K562 (cell line): ENCODE results near the gene DNAJC2. TPM values are rescaled to one million over a fixed set of nuclear protein-coding genes. Genes with fewer than 3 reads are reported as not detected.

ENCODE experiments used
- BRD9 ChIP-seq: fragments of 450-650 bp; IDR thresholded peaks from 2 replicates; pipeline ENCODE4 v1.6.1; 2018; ENCODE audit warnings: low read depth; ENCODE audit not compliant: partially characterized antibody
- DACH1 ChIP-seq: fragments of 450-650 bp; IDR thresholded peaks from 2 replicates; pipeline ENCODE4 v1.6.1; 2018; ENCODE audit not compliant: partially characterized antibody
- EHMT2 ChIP-seq: fragments of 450-650 bp; IDR thresholded peaks from 2 replicates; pipeline ENCODE4 v1.6.1; 2018; ENCODE audit warnings: antibody characterized with exemption
- HEY1 ChIP-seq: fragments of 250-450 bp; sonication (Bioruptor Pico); IDR thresholded peaks from 2 replicates; pipeline ENCODE4 v1.5.0; 2020; ENCODE audit warnings: mild to moderate bottlenecking, moderate library complexity, borderline replicate concordance
- MYBL2 ChIP-seq, 2 experiments: fragments of 450-650 bp in 1 of 2; sonication (generic) in 1 of 2; formaldehyde crosslinking in 1 of 2; IDR thresholded peaks; 2 replicates each; pipeline versions ENCODE4 v1.6.1 to v1.8.1; 2017 to 2022; ENCODE audit warnings: borderline replicate concordance in 1 of 2, inconsistent platforms in 1 of 2, low read depth in 1 of 2, mild to moderate bottlenecking in 1 of 2, missing genetic modification reagents in 1 of 2, moderate library complexity in 1 of 2
- NR2C1 ChIP-seq, 2 experiments: fragments of 450-650 bp; IDR thresholded peaks; 2 replicates each; pipeline ENCODE4 v1.6.1; 2017; ENCODE audit warnings: mild to moderate bottlenecking in 2 of 2, antibody characterized with exemption in 1 of 2, inconsistent platforms in 1 of 2, missing compliant biosample characterization in 1 of 2, missing genetic modification characterization in 1 of 2
- RNF2 ChIP-seq: sonication (generic); IDR thresholded peaks from 2 replicates; pipeline ENCODE4 v1.6.1; 2016
- STAG1 ChIP-seq: sonication (generic); formaldehyde crosslinking; IDR thresholded peaks from 2 replicates; pipeline ENCODE4 v1.5.0; 2020; ENCODE audit warnings: missing genetic modification reagents, borderline replicate concordance
- TCF7L2 ChIP-seq: fragments of 150-350 bp; IDR thresholded peaks from 2 replicates; pipeline ENCODE4 v1.6.1; 2016; ENCODE audit warnings: low read depth, mild to moderate bottlenecking, low read length, moderate library complexity
- ZC3H11A ChIP-seq: IDR thresholded peaks from 2 replicates; pipeline ENCODE4 v1.6.1; 2012; ENCODE audit warnings: low read depth, low read length, improper control_type of control experiment
- ZNF121 ChIP-seq: sonication (generic); formaldehyde crosslinking; conservative IDR thresholded peaks from 2 replicates; pipeline ENCODE4 v1.8.0; 2022; ENCODE audit warnings: missing genetic modification reagents
- ZNF165 ChIP-seq: fragments of 250-450 bp; sonication (Bioruptor Pico); IDR thresholded peaks from 2 replicates; pipeline ENCODE4 v1.4.0; 2020; ENCODE audit warnings: borderline replicate concordance
- ZNF384 ChIP-seq: IDR thresholded peaks from 2 replicates; pipeline ENCODE4 v1.6.1; 2012; ENCODE audit warnings: low read depth, low read length, improper control_type of control experiment
- ZNF444 ChIP-seq: fragments of 250-450 bp; sonication (Bioruptor Pico); IDR thresholded peaks from 2 replicates; pipeline ENCODE4 v1.4.0; 2020; ENCODE audit warnings: mild to moderate bottlenecking, moderate library complexity
- ZNF644 ChIP-seq: fragments of 200-800 bp; sonication (Bioruptor generic); IDR thresholded peaks from 2 replicates; pipeline ENCODE4 v1.6.1; 2016; ENCODE audit warnings: low read depth, missing genetic modification characterization, missing compliant biosample characterization
- polyA plus RNA-seq, 8 experiments: library from polyadenylated mRNA; depleted of rRNA in 4 of 8; stranded (reverse) in 5 of 8; unstranded in 3 of 8; fragments of >200 nt; fragmentation: Nextera tagmentation in 2 of 8; fragmentation: Illumina TruSeq in 1 of 8; extraction: Ambion mirVana in 2 of 8; extraction: Trizol in 1 of 8; gene quantifications; 2 replicates each; pipeline versions ENCODE4 v1.2.1 to v1.2.3, GENCODE V29; 2011 to 2014; ENCODE audit warnings: inconsistent platforms in 1 of 8, missing spikeins in 1 of 8
- total RNA-seq, 7 experiments: library from RNA; depleted of rRNA in 6 of 7; stranded (reverse); fragments of >200 nt in 6 of 7; fragmentation: Illumina TruSeq in 2 of 7; extraction: Trizol in 2 of 7; gene quantifications; 2 replicates each; pipeline versions ENCODE4 v1.2.1 to v1.2.3, GENCODE V29; 2011 to 2021; ENCODE audit warnings: low replicate concordance in 1 of 7
- TF ChIP-seq, protein P1 (sequence below), 2 experiments: fragments of 250-450 bp in 1 of 2; fragments of 450-650 bp in 1 of 2; sonication (Bioruptor Pico) in 1 of 2; IDR thresholded peaks; 2 replicates each; pipeline versions ENCODE4 v1.6.1 to v1.8.0; 2016 to 2021; ENCODE audit warnings: mild to moderate bottlenecking in 2 of 2, moderate library complexity in 2 of 2, missing compliant biosample characterization in 1 of 2, missing genetic modification characterization in 1 of 2
- TF ChIP-seq, protein P2 (sequence below): fragments of 450-650 bp; IDR thresholded peaks from 2 replicates; pipeline ENCODE4 v1.6.1; 2016; ENCODE audit warnings: borderline replicate concordance
- TF ChIP-seq, protein P3 (sequence below): fragments of 450-650 bp; IDR thresholded peaks from 2 replicates; pipeline ENCODE4 v1.6.1; 2016; ENCODE audit warnings: low read depth, mild to moderate bottlenecking, moderate library complexity
- TF ChIP-seq, protein P4 (sequence below): fragments of 450-650 bp; conservative IDR thresholded peaks from 2 replicates; pipeline ENCODE4 v1.6.1; 2016; ENCODE audit warnings: missing genetic modification characterization, low read depth, mild to moderate bottlenecking, missing compliant biosample characterization, moderate library complexity
- TF ChIP-seq, protein P5 (sequence below): sonication (generic); formaldehyde crosslinking; IDR thresholded peaks from 2 replicates; pipeline ENCODE4 v1.8.1; 2023; ENCODE audit warnings: mild to moderate bottlenecking, missing genetic modification reagents
- TF ChIP-seq, protein P6 (sequence below): sonication (generic); formaldehyde crosslinking; IDR thresholded peaks from 2 replicates; pipeline ENCODE4 v1.8.0; 2022; ENCODE audit warnings: mild to moderate bottlenecking, missing genetic modification reagents

DNAJC2 gene
- total and polyA plus RNA-seq, 9 of the 15 experiments (the other 6 are each of a cell fraction or from before 2014, with no cell fraction given) = 40.2 to 157 (median 92.1) TPM

DNA sequence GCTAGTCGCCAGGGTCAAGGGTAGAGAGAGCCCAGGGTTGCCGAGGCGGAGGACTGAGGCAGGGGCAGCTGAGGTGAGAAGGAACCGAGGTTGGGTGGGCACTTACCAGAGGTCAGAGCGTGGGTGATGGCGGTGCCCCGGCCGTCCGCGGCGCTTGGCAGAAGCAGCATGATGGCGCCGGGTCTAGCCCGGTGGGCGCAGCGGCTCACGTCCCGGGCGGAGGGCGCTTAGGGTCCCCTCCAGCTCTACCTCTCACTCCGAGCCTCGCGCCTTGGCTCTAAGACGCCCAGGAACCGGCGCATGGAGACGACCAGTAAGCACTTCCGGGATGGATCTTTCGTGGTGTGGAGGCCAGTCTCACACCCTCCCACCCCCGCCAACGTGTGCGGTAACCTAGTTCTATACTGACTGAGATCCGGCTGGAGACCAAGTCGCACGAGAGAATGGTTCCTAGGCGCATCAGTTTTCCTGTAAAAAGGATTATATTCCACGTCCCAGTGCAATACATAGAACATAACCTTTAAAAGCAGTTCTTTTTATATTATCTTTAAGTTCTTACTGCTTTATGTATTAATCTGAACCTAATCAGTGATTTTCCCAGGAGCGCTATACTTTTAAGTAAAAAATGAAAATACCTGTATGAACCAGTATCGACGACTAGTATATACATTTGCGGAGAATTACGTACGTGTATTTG lies at the start of gene DNAJC2 (continued):
- TF ChIP-seq ZNF121 (CRISPR knock-in tag) (no peak), RNF2 (peak; percentile 96), ZNF444 (no peak), STAG1 (CRISPR knock-in tag) (no peak), NR2C1 (IDR thresholded peaks at IDR 0.05) (peak; percentile 93), NR2C1 (tag; IDR thresholded peaks at IDR 0.05) (peak; percentile 95), TCF7L2 (no peak), ZNF165 (CRISPR knock-in tag) (0 out of 2 replicates have a peak, but pooled peaks have one; percentile 73), ZNF644 (tag) (no peak), HEY1 (CRISPR knock-in tag) (no peak), DACH1 (peak; percentile 4), ZNF384 (peak; percentile 34; the same call in 1 of the 2 replicates), ZC3H11A (no peak), BRD9 (no peak), EHMT2 (no peak), MYBL2 (IDR thresholded peaks at IDR 0.05; ENCODE audit: low read depth) (peak; percentile 45), MYBL2 (CRISPR knock-in tag; IDR thresholded peaks at IDR 0.05; ENCODE audit: borderline replicate concordance) (no peak)
- TF ChIP-seq, protein P1, sequence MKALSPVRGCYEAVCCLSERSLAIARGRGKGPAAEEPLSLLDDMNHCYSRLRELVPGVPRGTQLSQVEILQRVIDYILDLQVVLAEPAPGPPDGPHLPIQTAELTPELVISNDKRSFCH (CRISPR knock-in tag; IDR thresholded peaks at IDR 0.05) = no peak
- TF ChIP-seq, protein P1 (tag; IDR thresholded peaks at IDR 0.05) = peak; percentile 67; the same call in 1 of the 2 replicates
- TF ChIP-seq, protein P2, sequence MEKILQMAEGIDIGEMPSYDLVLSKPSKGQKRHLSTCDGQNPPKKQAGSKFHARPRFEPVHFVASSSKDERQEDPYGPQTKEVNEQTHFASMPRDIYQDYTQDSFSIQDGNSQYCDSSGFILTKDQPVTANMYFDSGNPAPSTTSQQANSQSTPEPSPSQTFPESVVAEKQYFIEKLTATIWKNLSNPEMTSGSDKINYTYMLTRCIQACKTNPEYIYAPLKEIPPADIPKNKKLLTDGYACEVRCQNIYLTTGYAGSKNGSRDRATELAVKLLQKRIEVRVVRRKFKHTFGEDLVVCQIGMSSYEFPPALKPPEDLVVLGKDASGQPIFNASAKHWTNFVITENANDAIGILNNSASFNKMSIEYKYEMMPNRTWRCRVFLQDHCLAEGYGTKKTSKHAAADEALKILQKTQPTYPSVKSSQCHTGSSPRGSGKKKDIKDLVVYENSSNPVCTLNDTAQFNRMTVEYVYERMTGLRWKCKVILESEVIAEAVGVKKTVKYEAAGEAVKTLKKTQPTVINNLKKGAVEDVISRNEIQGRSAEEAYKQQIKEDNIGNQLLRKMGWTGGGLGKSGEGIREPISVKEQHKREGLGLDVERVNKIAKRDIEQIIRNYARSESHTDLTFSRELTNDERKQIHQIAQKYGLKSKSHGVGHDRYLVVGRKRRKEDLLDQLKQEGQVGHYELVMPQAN = peak; percentile 96
- TF ChIP-seq, protein P3, sequence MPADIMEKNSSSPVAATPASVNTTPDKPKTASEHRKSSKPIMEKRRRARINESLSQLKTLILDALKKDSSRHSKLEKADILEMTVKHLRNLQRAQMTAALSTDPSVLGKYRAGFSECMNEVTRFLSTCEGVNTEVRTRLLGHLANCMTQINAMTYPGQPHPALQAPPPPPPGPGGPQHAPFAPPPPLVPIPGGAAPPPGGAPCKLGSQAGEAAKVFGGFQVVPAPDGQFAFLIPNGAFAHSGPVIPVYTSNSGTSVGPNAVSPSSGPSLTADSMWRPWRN = no peak
- TF ChIP-seq, protein P4, sequence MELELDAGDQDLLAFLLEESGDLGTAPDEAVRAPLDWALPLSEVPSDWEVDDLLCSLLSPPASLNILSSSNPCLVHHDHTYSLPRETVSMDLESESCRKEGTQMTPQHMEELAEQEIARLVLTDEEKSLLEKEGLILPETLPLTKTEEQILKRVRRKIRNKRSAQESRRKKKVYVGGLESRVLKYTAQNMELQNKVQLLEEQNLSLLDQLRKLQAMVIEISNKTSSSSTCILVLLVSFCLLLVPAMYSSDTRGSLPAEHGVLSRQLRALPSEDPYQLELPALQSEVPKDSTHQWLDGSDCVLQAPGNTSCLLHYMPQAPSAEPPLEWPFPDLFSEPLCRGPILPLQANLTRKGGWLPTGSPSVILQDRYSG (tag) = no peak
- TF ChIP-seq, protein P5, sequence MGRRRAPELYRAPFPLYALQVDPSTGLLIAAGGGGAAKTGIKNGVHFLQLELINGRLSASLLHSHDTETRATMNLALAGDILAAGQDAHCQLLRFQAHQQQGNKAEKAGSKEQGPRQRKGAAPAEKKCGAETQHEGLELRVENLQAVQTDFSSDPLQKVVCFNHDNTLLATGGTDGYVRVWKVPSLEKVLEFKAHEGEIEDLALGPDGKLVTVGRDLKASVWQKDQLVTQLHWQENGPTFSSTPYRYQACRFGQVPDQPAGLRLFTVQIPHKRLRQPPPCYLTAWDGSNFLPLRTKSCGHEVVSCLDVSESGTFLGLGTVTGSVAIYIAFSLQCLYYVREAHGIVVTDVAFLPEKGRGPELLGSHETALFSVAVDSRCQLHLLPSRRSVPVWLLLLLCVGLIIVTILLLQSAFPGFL (CRISPR knock-in tag) = no peak
- TF ChIP-seq, protein P6, sequence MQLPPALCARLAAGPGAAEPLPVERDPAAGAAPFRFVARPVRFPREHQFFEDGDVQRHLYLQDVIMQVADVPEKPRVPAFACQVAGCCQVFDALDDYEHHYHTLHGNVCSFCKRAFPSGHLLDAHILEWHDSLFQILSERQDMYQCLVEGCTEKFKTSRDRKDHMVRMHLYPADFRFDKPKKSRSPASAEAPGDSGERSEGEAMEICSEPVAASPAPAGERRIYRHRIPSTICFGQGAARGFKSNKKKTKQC = peak; percentile 97
